Stimulated activated memory B cell treated with anti-CD40 and anti-IgM and Interleukin-4, amounts not matched to agents 10 μg/mL and 1 μg/mL and 100 μg/mL, for 72 hours (primary cell): ENCODE results near the gene EWSR1.
A peak's percentile ranks its signal among the peaks of the same experiment; 100 is the strongest.

Experiments used
- ATAC-seq: fragments of 150-1000 bp; cut with Tn5 transposase; 2 replicates; pipeline ENCODE4 v1.10.0; 2021
- H3K27ac Mint-ChIP-seq: one replicate; pipeline ENCODE4 v1.8.0; 2022; ENCODE audit warnings: mild to moderate bottlenecking, mixed read lengths
- H3K27me3 Mint-ChIP-seq: one replicate; pipeline ENCODE4 v1.8.0; 2022; ENCODE audit warnings: mixed read lengths
- H3K36me3 Mint-ChIP-seq: one replicate; pipeline ENCODE4 v1.8.0; 2022; ENCODE audit warnings: mixed read lengths
- H3K4me1 Mint-ChIP-seq: one replicate; pipeline ENCODE4 v1.8.0; 2022; ENCODE audit warnings: mixed read lengths
- H3K4me3 Mint-ChIP-seq: one replicate; pipeline ENCODE4 v1.8.0; 2022; ENCODE audit warnings: mild to moderate bottlenecking, moderate library complexity, mixed read lengths
- H3K9me3 Mint-ChIP-seq: one replicate; pipeline ENCODE4 v1.8.0; 2022; ENCODE audit warnings: mixed read lengths

Gene EWSR1

GRCh38 chr22:29313126-29313575, 45.1 kb downstream of the EWSR1 start:
- Mint-ChIP-seq H3K4me3 (no peak overlapping the region), H3K36me3 (no peaks in the 10 kb centered on the region), H3K27me3 (peaks cover 71% of the 10 kb centered on the region), H3K27ac (no peak overlapping the region), H3K9me3 (no peaks in the 10 kb centered on the region), H3K4me1 (peaks cover 54% of the 10 kb centered on the region)
- ATAC-seq, result no peak

- no peak overlapping the region for H3K27ac Mint-ChIP-seq
Observed at GRCh38 chr22:29313576-29314466, 45.8 kb downstream of the EWSR1 start.

GRCh38 chr22:29314537-29315285, 46.6 kb downstream of the EWSR1 start:
- ATAC-seq, result no peak
- Mint-ChIP-seq H3K36me3 (no peaks in the 10 kb centered on the region), H3K4me1 (peaks cover 50% of the 10 kb centered on the region), H3K9me3 (no peaks in the 10 kb centered on the region), H3K27ac (no peak overlapping the region), H3K4me3 (peak overlapping the region; percentile 57), H3K27me3 (peaks cover 56% of the 10 kb centered on the region)

More at GRCh38 chr22:29313576-29314466, 45.8 kb downstream of the EWSR1 start:
- Mint-ChIP-seq H3K27me3 (peaks cover 65% of the 10 kb centered on the region), H3K36me3 (no peaks in the 10 kb centered on the region), H3K4me1 (peaks cover 54% of the 10 kb centered on the region), H3K9me3 (no peaks in the 10 kb centered on the region), H3K4me3 (peak overlapping the region; percentile 57)
- no peak for ATAC-seq

- Mint-ChIP-seq H3K27ac (no peak within 1 kb of the TSS), H3K27me3 (peaks cover 54% of the 10 kb centered on the region), H3K36me3 (no peaks in the 10 kb centered on the region), H3K9me3 (no peaks in the 10 kb centered on the region), H3K4me3 (peak within 1 kb of the TSS; percentile 57), H3K4me1 (peaks cover 44% of the 10 kb centered on the region)
- ATAC-seq, result no peak
Observed at GRCh38 chr22:29315286-29316140, 47.4 kb downstream of the EWSR1 start, which contains the start of gene RASL10A. RASL10A (minus strand) TSS chr22:29315697; CDS start chr22:29315246, 451 bp downstream.

- no peak for ATAC-seq
- no peaks in the 10 kb centered on the region for H3K36me3 Mint-ChIP-seq
- peaks cover 36% of the 10 kb centered on the region for H3K4me1 Mint-ChIP-seq
- no peak overlapping the region for H3K27ac Mint-ChIP-seq
- peaks cover 47% of the 10 kb centered on the region for H3K27me3 Mint-ChIP-seq
- H3K9me3 Mint-ChIP-seq, result no peaks in the 10 kb centered on the region
- H3K4me3 Mint-ChIP-seq, result peak overlapping the region; percentile 30
Observed at GRCh38 chr22:29316141-29316828, 48.2 kb downstream of the EWSR1 start.

GRCh38 chr22:29317827-29318454, 49.9 kb downstream of the EWSR1 start:
- no peak for ATAC-seq
- peaks cover 25% of the 10 kb centered on the region for H3K4me1 Mint-ChIP-seq
- no peaks in the 10 kb centered on the region for H3K36me3 Mint-ChIP-seq
- peaks cover 30% of the 10 kb centered on the region for H3K27me3 Mint-ChIP-seq
- no peaks in the 10 kb centered on the region for H3K9me3 Mint-ChIP-seq
- no peak overlapping the region for H3K27ac Mint-ChIP-seq
- H3K4me3 Mint-ChIP-seq, result no peak overlapping the region

- H3K4me1 Mint-ChIP-seq, result peaks cover 13% of the 10 kb centered on the region
- peaks cover 19% of the 10 kb centered on the region for H3K27me3 Mint-ChIP-seq
- no peak overlapping the region for H3K4me3 Mint-ChIP-seq
- no peak overlapping the region for H3K27ac Mint-ChIP-seq
- no peaks in the 10 kb centered on the region for H3K9me3 Mint-ChIP-seq
- no peak for ATAC-seq
- no peaks in the 10 kb centered on the region for H3K36me3 Mint-ChIP-seq
Observed at GRCh38 chr22:29319072-29319471, 51.0 kb downstream of the EWSR1 start.

GRCh38 chr22:29320546-29320945, 52.5 kb downstream of the EWSR1 start:
- Mint-ChIP-seq H3K36me3 (no peaks in the 10 kb centered on the region), H3K27ac (no peak overlapping the region), H3K4me3 (no peak overlapping the region), H3K9me3 (no peaks in the 10 kb centered on the region), H3K27me3 (peaks cover 10% of the 10 kb centered on the region), H3K4me1 (peaks cover 5% of the 10 kb centered on the region)
- no peak for ATAC-seq

GRCh38 chr22:29323641-29324040, 55.6 kb downstream of the EWSR1 start:
- Mint-ChIP-seq H3K27ac (no peak overlapping the region), H3K36me3 (peaks cover 25% of the 10 kb centered on the region), H3K4me3 (no peak overlapping the region), H3K9me3 (no peaks in the 10 kb centered on the region), H3K27me3 (no peaks in the 10 kb centered on the region), H3K4me1 (no peaks in the 10 kb centered on the region)
- ATAC-seq, result no peak

GRCh38 chr22:29325356-29325755, 57.3 kb downstream of the EWSR1 start:
- no peaks in the 10 kb centered on the region for H3K9me3 Mint-ChIP-seq
- H3K36me3 Mint-ChIP-seq, result peaks cover 36% of the 10 kb centered on the region
- H3K4me1 Mint-ChIP-seq, result no peaks in the 10 kb centered on the region
- no peak overlapping the region for H3K27ac Mint-ChIP-seq
- no peak for ATAC-seq
- no peaks in the 10 kb centered on the region for H3K27me3 Mint-ChIP-seq
- H3K4me3 Mint-ChIP-seq, result no peak overlapping the region

- Mint-ChIP-seq H3K36me3 (peaks cover 38% of the 10 kb centered on the region), H3K9me3 (no peaks in the 10 kb centered on the region), H3K27me3 (no peaks in the 10 kb centered on the region), H3K27ac (no peak overlapping the region), H3K4me3 (no peak overlapping the region), H3K4me1 (no peaks in the 10 kb centered on the region)
- ATAC-seq, result no peak
Observed at GRCh38 chr22:29325785-29326315, 57.8 kb downstream of the EWSR1 start.

GRCh38 chr22:29326481-29326880, 58.4 kb downstream of the EWSR1 start:
- Mint-ChIP-seq H3K4me1 (no peaks in the 10 kb centered on the region), H3K27ac (no peak overlapping the region), H3K9me3 (no peaks in the 10 kb centered on the region), H3K27me3 (no peaks in the 10 kb centered on the region), H3K4me3 (no peak overlapping the region), H3K36me3 (peaks cover 45% of the 10 kb centered on the region)
- no peak for ATAC-seq

GRCh38 chr22:29327089-29327764, 59.2 kb downstream of the EWSR1 start:
- no peaks in the 10 kb centered on the region for H3K9me3 Mint-ChIP-seq
- no peak overlapping the region for H3K27ac Mint-ChIP-seq
- H3K27me3 Mint-ChIP-seq, result no peaks in the 10 kb centered on the region
- no peak for ATAC-seq
- peaks cover 52% of the 10 kb centered on the region for H3K36me3 Mint-ChIP-seq
- no peaks in the 10 kb centered on the region for H3K4me1 Mint-ChIP-seq
- no peak overlapping the region for H3K4me3 Mint-ChIP-seq
